Gastroesophageal sphincter (tissue), 3 donors: ENCODE data around the gene EIPR1.

Experiments
- POLR2AphosphoS5 ChIP-seq: sonication (generic); formaldehyde crosslinking; IDR thresholded peaks from one replicate; pipeline ENCODE4 v1.6.1; 2017; ENCODE audit warnings: antibody characterized with exemption
- TF ChIP-seq, protein P1 (sequence below), 4 experiments: fragments of 200-600 bp in 2 of 4; fragments of 450-650 bp in 2 of 4; sonication (generic) in 1 of 4; IDR thresholded peaks; one replicate each; pipeline ENCODE4 v1.5.1; 2017 to 2019; ENCODE audit warnings: antibody characterized with exemption in 4 of 4, mild to moderate bottlenecking in 2 of 4, moderate library complexity in 2 of 4

DNA sequence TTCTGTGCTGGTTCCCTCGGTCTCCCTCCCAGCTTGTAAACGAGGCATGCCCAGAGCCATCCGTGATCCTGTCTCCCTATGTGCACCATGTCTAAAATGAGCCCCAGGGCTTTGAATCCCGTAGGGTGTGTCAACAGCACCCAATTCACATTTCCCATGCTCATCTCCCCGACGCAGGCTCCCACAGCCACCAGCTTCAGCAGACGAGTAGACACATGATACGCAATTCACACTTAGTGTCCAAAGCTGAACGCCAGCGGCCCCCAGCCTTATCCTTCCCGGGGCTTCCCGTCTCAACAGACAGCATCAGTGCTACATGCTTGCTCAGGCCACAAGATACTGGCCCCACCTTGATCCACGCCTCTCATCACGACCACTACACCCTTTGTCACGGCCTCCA is 88.1 kb downstream of the EIPR1 start:
- TF ChIP-seq POLR2AphosphoS5, result no peak
- TF ChIP-seq, protein P1, sequence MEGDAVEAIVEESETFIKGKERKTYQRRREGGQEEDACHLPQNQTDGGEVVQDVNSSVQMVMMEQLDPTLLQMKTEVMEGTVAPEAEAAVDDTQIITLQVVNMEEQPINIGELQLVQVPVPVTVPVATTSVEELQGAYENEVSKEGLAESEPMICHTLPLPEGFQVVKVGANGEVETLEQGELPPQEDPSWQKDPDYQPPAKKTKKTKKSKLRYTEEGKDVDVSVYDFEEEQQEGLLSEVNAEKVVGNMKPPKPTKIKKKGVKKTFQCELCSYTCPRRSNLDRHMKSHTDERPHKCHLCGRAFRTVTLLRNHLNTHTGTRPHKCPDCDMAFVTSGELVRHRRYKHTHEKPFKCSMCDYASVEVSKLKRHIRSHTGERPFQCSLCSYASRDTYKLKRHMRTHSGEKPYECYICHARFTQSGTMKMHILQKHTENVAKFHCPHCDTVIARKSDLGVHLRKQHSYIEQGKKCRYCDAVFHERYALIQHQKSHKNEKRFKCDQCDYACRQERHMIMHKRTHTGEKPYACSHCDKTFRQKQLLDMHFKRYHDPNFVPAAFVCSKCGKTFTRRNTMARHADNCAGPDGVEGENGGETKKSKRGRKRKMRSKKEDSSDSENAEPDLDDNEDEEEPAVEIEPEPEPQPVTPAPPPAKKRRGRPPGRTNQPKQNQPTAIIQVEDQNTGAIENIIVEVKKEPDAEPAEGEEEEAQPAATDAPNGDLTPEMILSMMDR (IDR thresholded peaks at IDR 0.05), result no peak
